ENCODE results near the gene HIPK1.

Gene HIPK1

GRCh38 chr1:113913887-113914664 is 15.0 kb upstream of the HIPK1 start:
- DNase-seq, result no peak

- DNase-seq, result no peak
These were observed 12.2 kb upstream of the HIPK1 start for GRCh38 chr1:113916974-113917373.

- peak; percentile 31 for DNase-seq
These were observed 11.6 kb upstream of the HIPK1 start for GRCh38 chr1:113917400-113918082.

- DNase-seq, result no peak
These were observed 10.9 kb upstream of the HIPK1 start for GRCh38 chr1:113918243-113918642.

- no peak for DNase-seq
These were observed 6.2 kb upstream of the HIPK1 start for GRCh38 chr1:113922957-113923356.

GRCh38 chr1:113924473-113924872 is 4.7 kb upstream of the HIPK1 start:
- no peak for DNase-seq

- DNase-seq, result no peak
These were observed 765 bp upstream of the HIPK1 start for GRCh38 chr1:113928187-113928930.

GRCh38 chr1:113929750-113930498 is 800 bp downstream of the HIPK1 start:
- peak; percentile 28 for DNase-seq

GRCh38 chr1:113930499-113931161 is 1.5 kb downstream of the HIPK1 start:
- DNase-seq, result peak; percentile 52

- DNase-seq, result peak; percentile 31
These were observed 2.3 kb downstream of the HIPK1 start for GRCh38 chr1:113931451-113931851.

GRCh38 chr1:113934006-113934405 is 4.9 kb downstream of the HIPK1 start:
- DNase-seq, result no peak

- DNase-seq, result no peak
These were observed 5.5 kb downstream of the HIPK1 start for GRCh38 chr1:113934511-113935055.

- DNase-seq, result no peak
These were observed 6.1 kb downstream of the HIPK1 start for GRCh38 chr1:113935176-113935575.

GRCh38 chr1:113935970-113936369 is 6.8 kb downstream of the HIPK1 start:
- no peak for DNase-seq

GRCh38 chr1:113937146-113937545 is 8.0 kb downstream of the HIPK1 start:
- DNase-seq, result no peak

- DNase-seq, result no peak
These were observed 9.1 kb downstream of the HIPK1 start for GRCh38 chr1:113938192-113938591.

- no peak for DNase-seq
These were observed 11.5 kb downstream of the HIPK1 start for GRCh38 chr1:113940365-113941244.

GRCh38 chr1:113941245-113941559 is 12.1 kb downstream of the HIPK1 start:
- no peak for DNase-seq

GRCh38 chr1:113942527-113942926 is 13.4 kb downstream of the HIPK1 start:
- DNase-seq, result no peak

GRCh38 chr1:113943028-113943811 is 14.1 kb downstream of the HIPK1 start:
- peak; percentile 10 for DNase-seq
